Neural crest cell (in vitro differentiated cells): ENCODE data around the gene ATP11A. TPM values are rescaled to one million over a fixed set of nuclear protein-coding genes. Genes with fewer than 3 reads are reported as not detected.

Experiments used
- DNase-seq: peaks from one replicate; pipeline ENCODE4 v3.0.0; 2021; ENCODE audit warnings: low read depth, mixed read lengths, low spot score
- H3K27ac Mint-ChIP-seq: one replicate; pipeline ENCODE4 v1.8.0; 2021; ENCODE audit warnings: mild to moderate bottlenecking, mixed read lengths; ENCODE audit not compliant: unreplicated experiment
- H3K27me3 Mint-ChIP-seq: 2 replicates; pipeline ENCODE4 v1.8.0; 2021; ENCODE audit warnings: low read depth, mild to moderate bottlenecking, mixed read lengths
- H3K36me3 Mint-ChIP-seq: 2 replicates; pipeline ENCODE4 v1.8.0; 2021; ENCODE audit warnings: low read depth, mild to moderate bottlenecking, mixed read lengths
- H3K4me1 Mint-ChIP-seq: 2 replicates; pipeline ENCODE4 v1.8.0; 2021; ENCODE audit warnings: mixed read lengths
- H3K4me3 Mint-ChIP-seq: one replicate; pipeline ENCODE4 v1.8.0; 2021; ENCODE audit warnings: mild to moderate bottlenecking, mixed read lengths
- H3K9me3 Mint-ChIP-seq: 2 replicates; pipeline ENCODE4 v1.8.0; 2021; ENCODE audit warnings: mixed read lengths
- total RNA-seq: library from RNA; stranded (reverse); gene quantifications from 2 replicates; pipeline ENCODE4 v1.2.1, GENCODE V29; 2021
- TF ChIP-seq, protein P1 (sequence below): fragments of 200-600 bp; sonication (generic); conservative IDR thresholded peaks from 2 replicates; pipeline ENCODE4 v1.5.0; 2021; ENCODE audit warnings: antibody characterized with exemption, mild to moderate bottlenecking

The ATP11A gene
- total RNA-seq, 1 donor from 2014 or later = 97.4 TPM

DNA sequence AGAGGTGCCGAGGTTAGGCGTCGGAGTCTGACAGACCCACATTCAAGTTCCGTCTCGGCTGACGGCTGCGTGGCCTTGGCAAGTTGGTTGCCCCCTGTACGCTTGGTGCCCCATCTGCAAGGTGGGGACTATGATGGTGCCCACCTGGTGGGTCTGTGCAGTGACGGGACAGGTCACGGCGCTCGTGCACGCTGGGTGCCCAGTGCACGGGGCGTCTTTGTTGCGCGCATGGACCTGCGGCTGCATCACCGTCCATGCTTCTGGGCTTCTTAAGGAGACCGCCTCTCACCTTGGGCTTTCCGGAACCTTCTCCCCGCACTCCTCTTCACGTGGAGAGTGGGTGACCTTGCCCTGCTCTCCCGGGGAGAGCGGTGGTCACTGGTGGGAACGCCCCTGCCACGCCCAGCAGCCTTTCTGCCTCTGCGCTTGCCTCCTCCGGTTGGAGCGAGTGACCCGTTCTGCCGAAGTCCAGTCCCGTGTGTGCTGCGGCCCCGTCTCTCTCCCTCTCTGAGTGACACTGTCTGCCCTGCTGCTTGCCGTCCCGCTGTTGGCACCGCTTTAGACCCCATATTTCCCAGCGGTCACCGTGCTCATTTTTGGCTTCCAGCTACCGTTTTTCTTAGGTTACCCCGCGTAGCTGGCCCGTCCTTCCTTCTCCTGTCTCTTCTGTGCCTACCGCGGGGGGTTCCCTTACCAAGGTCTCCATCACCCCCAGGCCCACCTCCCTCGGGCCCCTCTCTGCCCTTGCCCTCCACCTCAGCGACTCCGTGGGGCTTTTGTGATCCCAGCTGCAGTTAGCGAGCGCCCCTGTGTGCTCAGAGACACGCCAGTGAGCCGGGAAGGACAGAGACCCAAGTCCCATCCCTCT, 6.4 kb downstream of the ATP11A start:
- H3K36me3 Mint-ChIP-seq = peaks cover 2% of the 10 kb centered on the region
- H3K4me1 Mint-ChIP-seq = peaks cover 48% of the 10 kb centered on the region
- no peaks in the 10 kb centered on the region for H3K9me3 Mint-ChIP-seq
- H3K4me3 Mint-ChIP-seq = no peak overlapping the region
- H3K27me3 Mint-ChIP-seq = no peaks in the 10 kb centered on the region
- no peak overlapping the region for H3K27ac Mint-ChIP-seq
- TF ChIP-seq, protein P1, sequence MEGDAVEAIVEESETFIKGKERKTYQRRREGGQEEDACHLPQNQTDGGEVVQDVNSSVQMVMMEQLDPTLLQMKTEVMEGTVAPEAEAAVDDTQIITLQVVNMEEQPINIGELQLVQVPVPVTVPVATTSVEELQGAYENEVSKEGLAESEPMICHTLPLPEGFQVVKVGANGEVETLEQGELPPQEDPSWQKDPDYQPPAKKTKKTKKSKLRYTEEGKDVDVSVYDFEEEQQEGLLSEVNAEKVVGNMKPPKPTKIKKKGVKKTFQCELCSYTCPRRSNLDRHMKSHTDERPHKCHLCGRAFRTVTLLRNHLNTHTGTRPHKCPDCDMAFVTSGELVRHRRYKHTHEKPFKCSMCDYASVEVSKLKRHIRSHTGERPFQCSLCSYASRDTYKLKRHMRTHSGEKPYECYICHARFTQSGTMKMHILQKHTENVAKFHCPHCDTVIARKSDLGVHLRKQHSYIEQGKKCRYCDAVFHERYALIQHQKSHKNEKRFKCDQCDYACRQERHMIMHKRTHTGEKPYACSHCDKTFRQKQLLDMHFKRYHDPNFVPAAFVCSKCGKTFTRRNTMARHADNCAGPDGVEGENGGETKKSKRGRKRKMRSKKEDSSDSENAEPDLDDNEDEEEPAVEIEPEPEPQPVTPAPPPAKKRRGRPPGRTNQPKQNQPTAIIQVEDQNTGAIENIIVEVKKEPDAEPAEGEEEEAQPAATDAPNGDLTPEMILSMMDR = no peak
- DNase-seq = no peak

DNA sequence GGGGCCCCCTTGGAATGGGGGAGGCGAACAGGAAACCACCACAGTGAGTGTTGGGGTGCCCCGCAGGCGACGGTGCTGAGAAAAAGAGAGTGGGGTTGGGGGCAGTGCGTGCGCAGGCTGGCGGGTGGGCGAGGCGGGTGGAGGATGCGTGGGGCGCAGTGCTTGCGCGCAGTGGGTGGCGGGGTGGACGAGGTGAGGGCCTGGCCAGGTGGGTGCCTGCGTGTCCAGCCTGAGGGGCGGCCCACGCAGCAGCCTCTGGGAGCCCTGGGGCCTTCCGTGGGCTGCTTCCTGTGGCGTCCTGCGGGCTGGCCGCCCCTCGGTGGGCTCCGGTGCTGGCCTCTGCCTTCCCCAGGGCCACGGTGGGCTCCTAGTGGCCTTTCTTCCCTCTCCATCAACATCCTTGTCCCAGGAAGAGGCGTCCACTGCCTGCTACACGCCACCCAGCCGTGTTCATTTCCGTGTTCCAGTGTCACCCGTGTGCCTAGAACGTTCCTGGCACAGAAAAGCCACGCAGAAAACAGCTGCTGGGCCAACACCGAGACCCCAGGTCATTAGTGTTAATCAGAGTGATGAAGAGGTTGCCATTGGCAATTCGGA, 7.1 kb downstream of the ATP11A start:
- Mint-ChIP-seq H3K4me3 (no peak overlapping the region), H3K9me3 (no peaks in the 10 kb centered on the region), H3K27me3 (no peaks in the 10 kb centered on the region), H3K27ac (no peak overlapping the region), H3K36me3 (peaks cover 2% of the 10 kb centered on the region), H3K4me1 (peaks cover 40% of the 10 kb centered on the region)
- DNase-seq = no peak
- TF ChIP-seq, protein P1 = no peak

DNA sequence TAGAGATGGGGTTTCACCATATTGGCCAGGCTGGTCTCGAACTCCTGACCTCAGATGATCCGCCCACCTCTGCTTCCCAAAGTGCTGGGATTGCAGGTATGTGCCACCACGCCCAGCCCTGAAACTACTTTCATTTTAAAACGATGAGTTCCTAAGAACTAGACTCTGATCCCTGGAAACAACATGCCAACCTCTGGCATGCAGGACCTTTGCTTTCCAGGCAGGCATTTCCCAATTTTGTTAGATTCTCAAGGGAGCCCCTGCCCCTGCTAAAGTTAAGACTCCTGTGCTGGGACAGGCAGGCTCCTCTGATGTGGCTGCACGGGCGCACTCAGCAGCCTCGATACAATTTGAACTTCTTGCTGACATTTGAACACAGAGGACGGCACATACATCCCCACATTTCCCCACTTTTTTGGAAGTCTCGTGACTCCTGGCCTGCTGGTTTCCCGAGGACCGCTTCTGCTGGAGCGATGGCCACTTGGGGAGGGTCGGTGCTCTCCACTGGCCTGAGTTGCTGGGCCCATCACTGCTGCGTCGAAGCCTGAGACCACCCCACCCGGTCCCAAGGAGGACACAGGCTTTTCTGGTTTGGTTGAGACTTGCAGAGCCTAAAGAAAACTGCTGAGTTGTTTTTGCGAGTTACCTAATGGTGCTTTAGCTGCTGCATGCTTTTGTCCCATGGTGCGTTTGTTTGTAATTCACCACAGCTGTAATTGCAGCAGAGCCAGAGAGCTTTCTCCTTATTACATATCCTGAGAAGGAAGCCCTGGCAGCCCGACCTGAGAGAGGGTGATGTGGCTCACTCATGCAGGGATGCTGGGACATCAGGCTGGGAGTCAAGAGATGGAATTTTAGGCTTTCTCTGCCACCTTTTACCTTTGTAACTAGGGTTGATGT, 8.2 kb downstream of the ATP11A start:
- H3K4me1 Mint-ChIP-seq = peaks cover 37% of the 10 kb centered on the region
- no peak overlapping the region for H3K4me3 Mint-ChIP-seq
- H3K36me3 Mint-ChIP-seq = peaks cover 4% of the 10 kb centered on the region
- TF ChIP-seq, protein P1 = no peak
- H3K27ac Mint-ChIP-seq = peak overlapping the region; percentile 50
- H3K9me3 Mint-ChIP-seq = no peaks in the 10 kb centered on the region
- no peak for DNase-seq
- no peaks in the 10 kb centered on the region for H3K27me3 Mint-ChIP-seq

DNA sequence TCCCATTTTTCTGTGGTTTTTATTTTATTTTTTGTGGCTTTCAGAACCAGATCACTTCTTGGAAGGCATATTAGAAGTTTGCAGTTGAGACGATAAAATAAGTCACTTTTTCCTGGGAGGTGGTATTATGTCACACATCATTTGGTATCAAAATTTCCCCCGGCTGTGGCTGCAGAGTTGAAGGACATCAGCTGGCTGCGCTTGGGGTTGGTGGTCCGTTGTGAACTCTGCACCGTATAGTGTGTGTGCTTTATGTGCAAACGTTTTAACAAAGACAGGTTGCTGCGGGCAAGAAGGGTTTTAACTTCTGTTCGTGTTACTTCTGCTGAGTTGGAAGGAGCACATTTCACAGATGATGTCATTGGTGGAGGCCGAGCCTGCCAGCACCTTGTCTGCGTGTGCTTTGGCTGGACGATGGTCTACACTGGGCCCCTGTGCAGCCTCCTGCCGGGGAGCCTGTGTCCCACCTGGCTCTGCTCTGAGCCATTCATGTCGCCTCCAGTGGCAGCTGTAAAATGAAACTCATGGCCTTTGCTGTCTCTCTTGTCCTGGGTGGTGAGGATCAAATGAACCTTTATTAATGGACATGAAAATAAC, 9.6 kb downstream of the ATP11A start:
- peaks cover 4% of the 10 kb centered on the region for H3K36me3 Mint-ChIP-seq

More for the DNA sequence above, 9.6 kb downstream of the ATP11A start:
- peaks cover 41% of the 10 kb centered on the region for H3K4me1 Mint-ChIP-seq
- no peak overlapping the region for H3K4me3 Mint-ChIP-seq
- no peaks in the 10 kb centered on the region for H3K9me3 Mint-ChIP-seq
- no peaks in the 10 kb centered on the region for H3K27me3 Mint-ChIP-seq
- no peak for DNase-seq
- H3K27ac Mint-ChIP-seq = no peak overlapping the region
- TF ChIP-seq, protein P1 = no peak
